Caco-2 (cell line): ENCODE results near the gene CD81. TPM values are rescaled to one million over a fixed set of nuclear protein-coding genes. Genes with fewer than 3 reads are reported as not detected.

ENCODE experiments used
- BruUV-seq: library from RNA; stranded (reverse); fragments of 400-500 nt; replicated peaks from 2 replicates; lab custom pipeline; 2021; lab: Mats Ljungman, UMichigan
- CTCF ChIA-PET: fragments of 300-600 bp; sonication (Branson Sonifier 250); formaldehyde crosslinking; loops from one replicate; lab custom pipeline; 2022; ENCODE audit warnings: antibody characterized with exemption; lab: Charles Lee
- POLR2A ChIA-PET: fragments of 300-600 bp; sonication (Branson Sonifier 250); formaldehyde crosslinking; loops from one replicate; lab custom pipeline; 2022; ENCODE audit warnings: antibody characterized with exemption; lab: Charles Lee
- DNase-seq, 2 experiments: peaks; one replicate each; pipeline versions ENCODE4 v3.0.0 to v3.0.0-alpha.2; 2020 to 2022
- H3K27me3 ChIP-seq: replicated peaks from 2 replicates; pipeline ENCODE4 v1.6.0; 2011; ENCODE audit warnings: low read length; ENCODE audit not compliant: control insufficient read depth, insufficient read depth
- H3K36me3 ChIP-seq: 2 replicates; pipeline ENCODE4 v1.5.1; 2011; ENCODE audit warnings: low read length; ENCODE audit not compliant: control insufficient read depth, insufficient read depth
- H3K4me1 ChIP-seq: fragments of 250-450 bp; sonication (Bioruptor Pico); 2 replicates; pipeline ENCODE4 v1.5.1; 2020; ENCODE audit warnings: mild to moderate bottlenecking
- H3K4me3 ChIP-seq: 2 replicates; pipeline ENCODE4 v1.5.1; 2011; ENCODE audit warnings: low read depth, mild to moderate bottlenecking, control low read depth, low read length
- H3K9me3 ChIP-seq: fragments of 250-450 bp; sonication (Bioruptor Pico); 2 replicates; pipeline ENCODE4 v1.5.1; 2020; ENCODE audit warnings: mild to moderate bottlenecking, moderate library complexity
- H3K27ac Mint-ChIP-seq: one replicate; pipeline ENCODE4 v1.8.0; 2022; ENCODE audit warnings: mixed read lengths; ENCODE audit not compliant: unreplicated experiment
- H3K27me3 Mint-ChIP-seq: one replicate; pipeline ENCODE4 v1.8.0; 2022; ENCODE audit warnings: mixed read lengths; ENCODE audit not compliant: insufficient read depth, unreplicated experiment
- H3K36me3 Mint-ChIP-seq: one replicate; pipeline ENCODE4 v1.8.0; 2022; ENCODE audit warnings: mild to moderate bottlenecking, mixed read lengths; ENCODE audit not compliant: insufficient read depth, unreplicated experiment
- H3K4me1 Mint-ChIP-seq: one replicate; pipeline ENCODE4 v1.8.0; 2022; ENCODE audit warnings: low read depth, mixed read lengths; ENCODE audit not compliant: unreplicated experiment
- H3K4me3 Mint-ChIP-seq: one replicate; pipeline ENCODE4 v1.8.0; 2022; ENCODE audit warnings: mild to moderate bottlenecking, moderate library complexity, mixed read lengths; ENCODE audit not compliant: unreplicated experiment
- H3K9me3 Mint-ChIP-seq: one replicate; pipeline ENCODE4 v1.8.0; 2022; ENCODE audit warnings: mixed read lengths; ENCODE audit not compliant: unreplicated experiment
- CTCF ChIP-seq, 2 experiments: fragments of 200-600 bp in 1 of 2; IDR thresholded peaks; 1 replicate in 1 of 2; 2 replicates in 1 of 2; pipeline versions ENCODE4 v1.5.1 to v1.8.0; 2011 to 2022; ENCODE audit warnings: antibody characterized with exemption in 1 of 2, control low read depth in 1 of 2, inconsistent platforms in 1 of 2, low read depth in 1 of 2, low read length in 1 of 2, mild to moderate bottlenecking in 1 of 2, moderate library complexity in 1 of 2; ENCODE audit not compliant: insufficient read depth in 1 of 2, severe bottlenecking in 1 of 2, unreplicated experiment in 1 of 2
- intact Hi-C: fragments of 100-400 bp; cut with micrococcal nuclease; formaldehyde crosslinking; loops from one replicate; pipeline ENCODE4 v1.10.0; 2022; ENCODE audit not compliant: unreplicated experiment
- total RNA-seq: library from RNA; stranded (reverse); gene quantifications from 2 replicates; pipeline ENCODE4 v1.2.3, GENCODE V29; 2022

CD81 gene
- total RNA-seq, 1 experiment from 2014 or later: 412 TPM

- Mint-ChIP-seq H3K27me3 (no peaks in the 10 kb centered on the region), H3K27ac (no peak overlapping the region), H3K9me3 (no peaks in the 10 kb centered on the region), H3K4me1 (no peaks in the 10 kb centered on the region), H3K4me3 (no peak overlapping the region), H3K36me3 (no peaks in the 10 kb centered on the region)
- Histone ChIP-seq H3K4me3 (no peak overlapping the region), H3K27me3 (no peaks in the 10 kb centered on the region), H3K36me3 (no peaks in the 10 kb centered on the region), H3K9me3 (no peaks in the 10 kb centered on the region), H3K4me1 (no peaks in the 10 kb centered on the region)
- intact Hi-C loops: no loop called here
- no peak for TF ChIP-seq CTCF (IDR thresholded peaks at IDR 0.05; ENCODE audit: insufficient read depth in 1 of 2, low read depth in 1 of 2, low read length in 1 of 2, severe bottlenecking in 1 of 2, unreplicated experiment in 1 of 2)
- BruUV-seq: no TSS peak
- CTCF ChIA-PET: no interaction called here
- no peak for DNase-seq
- POLR2A ChIA-PET: no interaction called here
These were observed 7.8 kb upstream of the CD81 start for GRCh38 chr11:2369320-2369719.

- no peaks in the 10 kb centered on the region for H3K27me3 ChIP-seq
- no peak overlapping the region for H3K4me3 Mint-ChIP-seq
- no peak for DNase-seq
- no peaks in the 10 kb centered on the region for H3K27me3 Mint-ChIP-seq
- peaks cover under 1% of the 10 kb centered on the region for H3K36me3 Mint-ChIP-seq
- H3K4me3 ChIP-seq: no peak overlapping the region
- no peak overlapping the region for H3K27ac Mint-ChIP-seq
- H3K36me3 ChIP-seq: no peaks in the 10 kb centered on the region
- intact Hi-C loops: no loop called here
- peaks cover under 1% of the 10 kb centered on the region for H3K4me1 ChIP-seq
- no peaks in the 10 kb centered on the region for H3K9me3 ChIP-seq
- no peaks in the 10 kb centered on the region for H3K9me3 Mint-ChIP-seq
- ChIA-PET POLR2A (no interaction called here), CTCF (no interaction called here)
- TF ChIP-seq CTCF (IDR thresholded peaks at IDR 0.05; ENCODE audit: insufficient read depth in 1 of 2, low read depth in 1 of 2, low read length in 1 of 2, severe bottlenecking in 1 of 2, unreplicated experiment in 1 of 2): no peak
- no TSS peak for BruUV-seq
- peaks cover under 1% of the 10 kb centered on the region for H3K4me1 Mint-ChIP-seq
These were observed 7.2 kb upstream of the CD81 start for GRCh38 chr11:2369896-2370295.

- Histone ChIP-seq H3K36me3 (no peaks in the 10 kb centered on the region; the same call in 1 of the 2 replicates), H3K27me3 (no peaks in the 10 kb centered on the region), H3K4me3 (no peak overlapping the region), H3K9me3 (no peaks in the 10 kb centered on the region), H3K4me1 (peaks cover 20% of the 10 kb centered on the region)
- Mint-ChIP-seq H3K36me3 (peaks cover 28% of the 10 kb centered on the region), H3K4me3 (peak overlapping the region; percentile 85), H3K27me3 (no peaks in the 10 kb centered on the region), H3K9me3 (no peaks in the 10 kb centered on the region), H3K4me1 (peaks cover 7% of the 10 kb centered on the region), H3K27ac (peak overlapping the region; percentile 74)
- CTCF ChIA-PET: interaction anchor here (1.1 kb wide), 1 partner anchor 26 kb away, joined by 3 read pairs; the partner anchor contains the start of gene TSSC4
- no peak for TF ChIP-seq CTCF (IDR thresholded peaks at IDR 0.05; ENCODE audit: insufficient read depth in 1 of 2, low read depth in 1 of 2, low read length in 1 of 2, severe bottlenecking in 1 of 2, unreplicated experiment in 1 of 2)
- no TSS peak for BruUV-seq
- no peak for DNase-seq
- intact Hi-C loops: no loop called here
- POLR2A ChIA-PET: no interaction called here
These were observed 2.5 kb upstream of the CD81 start for GRCh38 chr11:2374456-2375201.
